SK-N-SH treated with all-trans-retinoic acid at 6 μM for 48 hours (cell line): ENCODE results near the gene PCID2.

ENCODE experiments used
- CSRNP3 ChIP-seq: fragments of 250-450 bp; sonication (Bioruptor Pico); IDR thresholded peaks from 2 replicates; pipeline ENCODE4 v1.5.1; 2021; ENCODE audit warnings: mild to moderate bottlenecking, moderate library complexity
- GLIS3 ChIP-seq: fragments of 250-450 bp; sonication (Bioruptor Pico); IDR thresholded peaks from 2 replicates; pipeline ENCODE4 v1.5.0; 2020; ENCODE audit warnings: mild to moderate bottlenecking, moderate library complexity
- POU6F1 ChIP-seq: fragments of 250-450 bp; sonication (Bioruptor Pico); IDR thresholded peaks from 2 replicates; pipeline ENCODE4 v1.8.0; 2021; ENCODE audit warnings: low read depth, mild to moderate bottlenecking, moderate library complexity, borderline replicate concordance
- PPARA ChIP-seq: fragments of 250-450 bp; sonication (Bioruptor Pico); IDR thresholded peaks from 2 replicates; pipeline ENCODE4 v1.5.0; 2020; ENCODE audit warnings: mild to moderate bottlenecking, borderline replicate concordance
- RARB ChIP-seq: fragments of 250-450 bp; sonication (Bioruptor Pico); IDR thresholded peaks from 2 replicates; pipeline ENCODE4 v1.8.0; 2021; ENCODE audit warnings: mild to moderate bottlenecking, moderate library complexity
- ZFP3 ChIP-seq: fragments of 250-450 bp; sonication (Bioruptor Pico); IDR thresholded peaks from 2 replicates; pipeline ENCODE4 v1.5.0; 2020; ENCODE audit warnings: mild to moderate bottlenecking, moderate library complexity
- ZFP30 ChIP-seq: fragments of 450-650 bp; formaldehyde crosslinking; IDR thresholded peaks from 2 replicates; pipeline ENCODE4 v1.5.0; 2022; ENCODE audit warnings: mild to moderate bottlenecking, moderate library complexity
- ZNF70 ChIP-seq: fragments of 450-650 bp; formaldehyde crosslinking; IDR thresholded peaks from 2 replicates; pipeline ENCODE4 v1.5.0; 2020; ENCODE audit warnings: mild to moderate bottlenecking, moderate library complexity
- TF ChIP-seq, protein P1 (sequence below): fragments of 250-450 bp; sonication (Bioruptor Pico); IDR thresholded peaks from 2 replicates; pipeline ENCODE4 v1.8.0; 2020; ENCODE audit warnings: mild to moderate bottlenecking, moderate library complexity, borderline replicate concordance

DNA sequence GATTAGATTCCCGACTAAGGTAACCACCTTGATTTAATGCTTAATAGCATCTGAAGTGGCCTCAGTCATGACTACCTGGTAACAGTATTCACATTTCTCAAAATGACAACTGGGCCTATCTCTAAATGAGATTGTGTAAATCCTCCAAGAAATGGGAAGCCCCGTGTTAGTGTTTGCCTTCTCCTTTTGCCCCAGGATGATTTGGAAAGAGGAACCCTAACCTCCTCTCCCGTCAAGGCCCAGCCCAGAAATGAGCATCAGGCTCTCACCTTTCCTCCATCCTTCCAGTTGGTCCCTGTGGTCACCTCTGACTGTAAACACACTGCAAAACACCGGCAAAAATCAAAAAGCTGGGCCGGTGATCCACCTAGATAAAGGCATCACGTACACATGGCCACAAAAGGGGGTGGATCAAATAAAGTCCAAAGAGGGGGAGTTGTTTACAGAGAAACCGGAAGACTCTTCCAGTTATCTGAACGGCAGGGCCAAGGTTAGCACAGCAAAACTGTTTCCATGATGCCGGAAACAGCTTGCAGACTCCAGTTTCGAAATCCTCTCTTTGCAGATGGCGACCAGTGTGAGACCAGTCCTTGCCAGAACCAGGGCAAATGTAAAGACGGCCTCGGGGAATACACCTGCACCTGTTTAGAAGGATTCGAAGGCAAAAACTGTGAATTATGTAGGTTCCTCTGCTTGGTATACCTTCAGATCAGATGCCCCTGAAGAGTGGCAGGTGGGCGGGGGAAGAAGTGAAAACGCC is 69.5 kb downstream of the PCID2 start:
- TF ChIP-seq PPARA: no peak
- no peak for TF ChIP-seq ZFP3
- TF ChIP-seq RARB (CRISPR knock-in tag): no peak
- TF ChIP-seq GLIS3 (CRISPR knock-in tag): no peak
- TF ChIP-seq, protein P1, sequence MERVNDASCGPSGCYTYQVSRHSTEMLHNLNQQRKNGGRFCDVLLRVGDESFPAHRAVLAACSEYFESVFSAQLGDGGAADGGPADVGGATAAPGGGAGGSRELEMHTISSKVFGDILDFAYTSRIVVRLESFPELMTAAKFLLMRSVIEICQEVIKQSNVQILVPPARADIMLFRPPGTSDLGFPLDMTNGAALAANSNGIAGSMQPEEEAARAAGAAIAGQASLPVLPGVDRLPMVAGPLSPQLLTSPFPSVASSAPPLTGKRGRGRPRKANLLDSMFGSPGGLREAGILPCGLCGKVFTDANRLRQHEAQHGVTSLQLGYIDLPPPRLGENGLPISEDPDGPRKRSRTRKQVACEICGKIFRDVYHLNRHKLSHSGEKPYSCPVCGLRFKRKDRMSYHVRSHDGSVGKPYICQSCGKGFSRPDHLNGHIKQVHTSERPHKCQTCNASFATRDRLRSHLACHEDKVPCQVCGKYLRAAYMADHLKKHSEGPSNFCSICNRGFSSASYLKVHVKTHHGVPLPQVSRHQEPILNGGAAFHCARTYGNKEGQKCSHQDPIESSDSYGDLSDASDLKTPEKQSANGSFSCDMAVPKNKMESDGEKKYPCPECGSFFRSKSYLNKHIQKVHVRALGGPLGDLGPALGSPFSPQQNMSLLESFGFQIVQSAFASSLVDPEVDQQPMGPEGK: no peak
- TF ChIP-seq ZFP30 (CRISPR knock-in tag): no peak
- TF ChIP-seq ZNF70 (CRISPR knock-in tag): no peak
- no peak for TF ChIP-seq POU6F1 (CRISPR knock-in tag)
- no peak for TF ChIP-seq CSRNP3
